IPS DF 4.7 (cell line): Measurements from ENCODE around the gene DENND1A.

Experiments
- DNase-seq: peaks from one replicate; pipeline ENCODE4 v3.0.0-alpha.2; 2013; ENCODE audit warnings: low spot score; ENCODE audit errors: extremely low read depth

DENND1A gene

GRCh38 chr9:123541411-123541810 lies 388.5 kb downstream of the DENND1A start:
- DNase-seq = no peak

DNA sequence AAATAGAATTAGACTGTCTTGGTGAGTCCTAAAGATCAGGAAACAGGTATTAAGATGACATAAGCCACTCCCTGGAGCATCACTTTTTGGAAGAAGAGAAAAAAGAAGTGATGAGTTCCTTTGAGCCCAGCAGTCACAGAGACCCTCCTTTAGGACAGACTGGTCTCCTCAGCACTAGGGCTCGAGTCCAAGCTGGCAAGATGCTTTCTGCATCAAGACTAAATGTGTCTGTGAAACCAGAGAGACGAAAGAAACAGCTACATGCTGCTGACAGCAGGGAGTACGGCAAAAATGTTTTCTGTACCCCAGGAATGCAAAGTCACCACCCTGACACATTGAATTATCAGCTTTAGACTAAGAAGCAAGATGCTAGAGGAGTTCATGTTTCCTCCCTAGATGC lies 389.5 kb downstream of the DENND1A start:
- no peak for DNase-seq

DNA sequence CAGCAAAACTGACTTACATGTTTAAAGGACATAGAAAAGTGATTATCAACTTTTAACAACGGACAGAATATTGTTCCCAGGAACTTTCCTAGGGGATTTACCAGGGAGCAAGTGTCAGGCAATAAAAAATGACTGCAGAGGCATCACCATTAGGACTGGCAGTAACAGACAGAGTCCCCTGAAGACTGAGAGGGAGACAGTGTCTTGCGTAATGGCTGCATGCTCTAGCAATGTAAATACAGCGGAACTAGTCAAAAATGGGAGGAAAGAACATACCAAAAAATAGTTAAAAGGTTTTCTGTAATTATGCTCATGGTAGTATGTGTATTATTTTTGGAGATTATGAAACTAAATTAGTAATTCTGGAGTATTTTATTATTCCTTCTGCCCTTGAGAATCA lies 392.1 kb downstream of the DENND1A start:
- DNase-seq = no peak

DNA sequence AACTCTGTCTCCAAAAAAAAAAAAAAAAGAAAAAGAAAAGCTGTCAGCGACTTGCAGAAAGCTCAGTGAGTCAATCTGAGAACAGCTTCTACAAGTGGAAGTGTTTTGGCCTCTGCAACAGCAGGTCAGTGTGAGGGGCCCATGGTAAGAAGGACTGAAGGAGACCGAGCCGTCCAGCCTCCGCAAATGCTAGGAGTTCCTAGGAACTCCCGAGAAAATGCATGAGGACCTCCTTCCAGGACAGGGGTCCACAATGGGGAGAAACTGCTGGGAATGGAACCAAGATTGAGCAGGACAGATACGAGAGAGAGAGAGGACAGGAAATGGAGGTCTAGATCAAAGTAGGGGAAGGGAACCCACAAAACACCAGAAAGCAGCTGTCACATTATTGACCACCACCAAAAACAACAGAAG lies 393.5 kb downstream of the DENND1A start:
- no peak for DNase-seq

GRCh38 chr9:123534336-123534735 lies 395.6 kb downstream of the DENND1A start:
- no peak for DNase-seq

- DNase-seq = no peak
Observed at GRCh38 chr9:123530244-123530643, 399.7 kb downstream of the DENND1A start.

GRCh38 chr9:123528501-123528900 lies 401.4 kb downstream of the DENND1A start:
- no peak for DNase-seq

DNA sequence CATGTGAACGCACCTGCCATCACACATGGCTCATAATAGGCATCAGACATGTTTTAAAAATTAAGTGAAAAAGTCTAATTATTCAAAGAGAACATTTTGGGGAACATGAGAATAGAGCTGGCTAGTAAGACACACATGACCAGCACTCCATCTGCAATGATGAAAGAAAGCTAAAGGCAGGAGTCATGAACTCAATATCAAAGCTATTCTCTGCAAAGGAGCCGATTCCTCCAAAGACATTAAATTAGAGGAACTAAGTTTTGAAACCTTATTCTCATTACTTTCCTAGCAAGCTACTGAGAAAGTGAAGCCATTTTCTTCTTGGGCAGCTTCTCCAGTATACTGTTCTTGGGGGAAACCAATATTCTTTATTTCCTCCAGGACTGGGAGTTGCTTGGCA lies 401.9 kb downstream of the DENND1A start:
- no peak for DNase-seq

GRCh38 chr9:123525957-123526356 lies 404.0 kb downstream of the DENND1A start:
- DNase-seq = no peak

DNA sequence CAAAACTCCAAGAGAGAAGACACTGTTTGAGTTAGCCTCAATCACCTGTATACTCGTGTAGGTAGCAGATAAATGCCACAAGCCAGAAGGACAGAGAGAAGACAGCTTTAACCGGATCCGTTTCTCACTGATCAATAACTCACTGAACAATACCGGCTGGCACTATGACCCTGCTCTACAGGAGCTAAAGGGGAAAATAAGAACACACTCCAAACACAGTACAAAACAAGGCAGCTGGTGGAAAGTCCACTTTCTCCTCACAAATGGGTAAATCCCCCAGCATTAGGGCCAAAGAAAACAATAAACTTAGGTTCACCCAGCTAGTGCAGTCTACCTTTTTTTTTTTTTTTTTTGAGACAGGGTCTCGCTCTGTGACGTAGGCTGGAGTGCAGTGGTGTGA lies 404.5 kb downstream of the DENND1A start:
- DNase-seq = no peak

DNA sequence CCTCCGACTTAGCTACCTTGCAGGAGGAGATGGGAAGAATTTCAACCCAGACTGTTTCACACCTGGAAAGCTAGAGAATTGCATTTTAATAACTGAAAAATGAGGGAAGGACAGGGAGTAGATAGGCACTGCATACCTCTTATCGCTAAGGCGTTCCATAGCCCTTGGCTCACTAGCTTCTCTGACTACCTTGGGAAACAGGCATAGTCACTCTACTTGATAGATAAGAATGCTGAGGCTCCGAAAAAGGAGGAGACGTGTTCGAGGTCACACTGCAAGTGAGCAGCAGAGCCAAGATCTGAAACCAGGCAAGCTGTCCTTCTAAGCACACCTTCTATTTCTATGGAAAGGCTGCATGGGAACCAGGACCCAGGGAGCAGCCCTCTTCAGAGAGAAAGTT lies 405.1 kb downstream of the DENND1A start:
- DNase-seq = no peak

DNA sequence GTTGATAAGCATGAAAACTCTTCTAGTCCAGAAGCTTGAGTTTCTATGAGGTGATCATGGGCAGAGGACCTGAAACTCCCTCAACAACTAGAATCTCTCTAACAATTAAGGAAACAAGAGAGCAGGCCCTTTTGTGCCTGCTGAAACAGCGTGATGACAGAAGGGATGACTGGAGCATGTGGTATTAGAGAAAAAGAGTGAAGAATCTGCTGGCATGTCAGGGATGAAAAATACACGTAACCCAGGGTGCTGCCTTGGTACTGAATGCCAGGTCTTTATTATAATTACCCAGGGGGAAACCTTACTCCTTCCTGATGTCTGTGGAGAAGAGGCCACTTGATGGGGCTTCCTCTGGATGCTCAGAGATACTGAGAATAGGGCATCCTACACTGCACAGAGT lies 406.1 kb downstream of the DENND1A start:
- DNase-seq = no peak

GRCh38 chr9:123523001-123523400 lies 406.9 kb downstream of the DENND1A start:
- no peak for DNase-seq

GRCh38 chr9:123522251-123522650 lies 407.7 kb downstream of the DENND1A start:
- DNase-seq = no peak

DNA sequence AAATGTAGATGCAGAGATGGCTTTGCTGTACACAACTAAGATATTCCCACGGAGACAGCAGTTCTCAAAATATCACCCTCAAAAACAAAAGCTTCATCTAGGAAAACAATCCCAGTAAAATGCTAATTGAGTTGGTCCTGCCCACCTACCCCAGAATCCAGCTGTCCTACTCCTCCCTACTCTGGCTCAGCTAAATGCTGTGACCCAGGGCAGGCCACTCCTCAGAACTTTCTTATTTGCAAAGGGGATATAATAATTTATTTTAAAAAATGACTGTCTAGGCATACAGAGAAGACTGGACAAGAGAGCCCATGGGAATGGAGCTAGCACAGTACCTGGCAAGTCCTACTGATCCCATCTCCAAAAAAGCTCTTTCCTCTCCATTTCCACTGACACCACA lies 411.6 kb downstream of the DENND1A start:
- no peak for DNase-seq

GRCh38 chr9:123517512-123517911 lies 412.4 kb downstream of the DENND1A start:
- no peak for DNase-seq

- no peak for DNase-seq
Observed at GRCh38 chr9:123514766-123515165, 415.2 kb downstream of the DENND1A start.

- no peak for DNase-seq
Observed at GRCh38 chr9:123513554-123513953, 416.4 kb downstream of the DENND1A start.

- no peak for DNase-seq
Observed at GRCh38 chr9:123511326-123512277, 418.3 kb downstream of the DENND1A start.

GRCh38 chr9:123509646-123510045 lies 420.3 kb downstream of the DENND1A start:
- DNase-seq = no peak

DNA sequence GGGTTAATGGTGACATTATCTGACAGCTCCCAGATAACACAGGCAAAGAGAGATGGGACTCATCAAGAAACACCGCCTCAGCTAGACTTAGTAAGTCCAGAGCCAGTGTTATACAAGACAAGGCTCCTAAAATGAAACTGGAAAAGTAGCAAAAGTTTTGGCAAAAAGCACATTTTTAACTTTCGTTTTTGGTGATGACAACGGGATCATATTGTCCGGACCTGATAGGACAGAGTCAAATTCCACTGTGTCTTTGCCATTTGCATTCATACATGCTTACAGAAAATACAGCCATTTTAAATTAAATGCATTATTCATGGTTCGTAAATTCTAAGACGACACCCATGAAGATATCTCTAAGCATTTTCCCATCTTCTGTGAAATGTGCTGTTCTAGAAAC lies 421.9 kb downstream of the DENND1A start:
- no peak for DNase-seq

DNA sequence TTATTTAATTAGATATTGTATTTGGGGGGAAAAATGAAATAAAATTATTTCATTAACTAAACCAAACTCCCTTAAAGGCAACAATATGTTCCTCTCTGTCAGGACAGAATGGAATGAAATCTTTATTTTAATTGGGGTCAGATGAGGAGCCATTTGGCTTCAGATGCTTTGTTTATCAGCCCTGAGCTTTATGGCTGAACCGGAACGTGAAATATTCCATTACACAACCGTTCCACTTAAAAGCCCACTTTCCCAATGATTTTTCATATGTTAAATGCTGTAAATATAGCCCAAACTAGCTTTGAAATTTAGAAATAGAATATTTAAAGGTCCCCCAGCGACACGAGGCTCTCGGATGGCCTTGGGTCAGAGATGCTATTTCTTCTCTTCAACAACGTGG lies 424.4 kb downstream of the DENND1A start:
- no peak for DNase-seq

GRCh38 chr9:123500336-123500735 lies 429.6 kb downstream of the DENND1A start:
- no peak for DNase-seq
